ENCODE results near the gene FIZ1.

The FIZ1 gene

GRCh38 chr19:55621205-55621672 is 21.9 kb upstream of the FIZ1 start:
- CTCF ChIA-PET, result interaction anchor here (0.6 to 4.6 kb wide), 3 partner anchors 11 to 129 kb away, joined by 3 to 29 read pairs (median 23); partner anchors contain the start of gene ZNF865
- H3K9me3 ChIP-seq (ENCODE audit: control insufficient read depth, insufficient read depth, low read depth, low read length), result no peaks in the 10 kb centered on the region
- peaks cover 5% of the 10 kb centered on the region for H3K4me1 ChIP-seq (ENCODE audit: control insufficient read depth, insufficient read depth, low read length)
- no peak overlapping the region for H3K27ac ChIP-seq (ENCODE audit: extremely low read depth, low read depth, low read length)
- H3K36me3 ChIP-seq (ENCODE audit: control insufficient read depth in 2 of 2, insufficient read depth in 1 of 2, low read length in 2 of 2), result peaks cover 5 to 12% of the 10 kb centered on the region in 2 experiments; a peak in 2 of 3 replicates
- no peak for TF ChIP-seq TSHZ1 (tag by site-specific recombination; IDR thresholded peaks at IDR 0.05; ENCODE audit: borderline replicate concordance)
- no peak for TF ChIP-seq ZNF280C (tag by site-specific recombination; IDR thresholded peaks at IDR 0.05)
- TF ChIP-seq INSM2 (tag by site-specific recombination; IDR thresholded peaks at IDR 0.05), result no peak
- no peak for TF ChIP-seq ZNF214 (tag by site-specific recombination; IDR thresholded peaks at IDR 0.05; ENCODE audit: borderline replicate concordance)
- TF ChIP-seq ZNF157 (tag by site-specific recombination; IDR thresholded peaks at IDR 0.05), result no peak
- TF ChIP-seq ZXDB (tag by site-specific recombination; IDR thresholded peaks at IDR 0.05), result no peak
- TF ChIP-seq SALL2 (tag by site-specific recombination; IDR thresholded peaks at IDR 0.05; ENCODE audit: borderline replicate concordance), result no peak
- TF ChIP-seq ZNF404 (tag by site-specific recombination; IDR thresholded peaks at IDR 0.05), result no peak
- no peak for TF ChIP-seq ZNF223 (tag by site-specific recombination; IDR thresholded peaks at IDR 0.05)
- TF ChIP-seq ZBTB8A (tag by site-specific recombination; IDR thresholded peaks at IDR 0.05), result no peak
- TF ChIP-seq ZNF114 (tag by site-specific recombination; IDR thresholded peaks at IDR 0.05), result no peak
- no peak for TF ChIP-seq KLF8 (tag by site-specific recombination; IDR thresholded peaks at IDR 0.05)
- no peak for TF ChIP-seq ZNF266 (tag by site-specific recombination; IDR thresholded peaks at IDR 0.05; ENCODE audit: low read depth)
- TF ChIP-seq GLIS2 (tag by site-specific recombination; IDR thresholded peaks at IDR 0.05), result no peak
- no peak for TF ChIP-seq GLI4 (tag by site-specific recombination; IDR thresholded peaks at IDR 0.05)
- no peak for TF ChIP-seq PRDM10 (tag by site-specific recombination; IDR thresholded peaks at IDR 0.05)
- TF ChIP-seq ZNF19 (tag by site-specific recombination; IDR thresholded peaks at IDR 0.05; ENCODE audit: low read depth), result no peak
- no peak for TF ChIP-seq ZNF670 (tag by site-specific recombination; IDR thresholded peaks at IDR 0.05; ENCODE audit: low read depth)
- no peak overlapping the region for H3K4me3 ChIP-seq (ENCODE audit: low read depth, low read length)
- POLR2A ChIA-PET, result interaction anchor here (9.1 kb wide), 1 partner anchor 16 kb away, joined by 75 read pairs; the partner anchor contains the start of gene ZNF865

Measured in HEK293 (cell line).